Bronchial epithelial cell (primary cell): ENCODE data around the gene LNP1. TPM values are rescaled to one million over a fixed set of nuclear protein-coding genes. Genes with fewer than 3 reads are reported as not detected.
A peak's percentile ranks its signal among the peaks of the same experiment; 100 is the strongest.
"Not testable (repeated sequence)": the region's sequence is repeated elsewhere in the genome, so short reads cannot be mapped to it uniquely, and the experiment has no call there.

Experiments
- DNase-seq: peaks from one replicate; pipeline ENCODE4 v3.0.0-alpha.2; 2010; ENCODE audit warnings: low read depth
- FAIRE-seq: peaks from 2 replicates; lab custom pipeline; 2011; peaks lifted over from hg19 to GRCh38; lab: Jason Lieb, UNC
- H3K27me3 ChIP-seq: 2 replicates; pipeline ENCODE4 v1.5.1; 2011; ENCODE audit warnings: low read length; ENCODE audit not compliant: control insufficient read depth, insufficient read depth
- H3K36me3 ChIP-seq: 2 replicates; pipeline ENCODE4 v1.5.1; 2011; ENCODE audit warnings: low read length; ENCODE audit not compliant: control insufficient read depth, insufficient read depth
- H3K4me3 ChIP-seq: 2 replicates; pipeline ENCODE4 v1.5.1; 2011; ENCODE audit warnings: mild to moderate bottlenecking, low read depth, low read length, control low read depth
- total RNA-seq: library from RNA; depleted of rRNA; stranded (reverse); fragments of >200 nt; gene quantifications from 2 replicates; pipeline ENCODE4 v1.2.1, GENCODE V29; 2014
- TF ChIP-seq, protein P1 (sequence below): IDR thresholded peaks from 2 replicates; pipeline ENCODE4 v1.5.1; 2011; ENCODE audit warnings: mild to moderate bottlenecking, moderate library complexity, low read length, control low read depth, inconsistent platforms; ENCODE audit not compliant: insufficient read depth, severe bottlenecking

Gene LNP1
- total RNA-seq, 1 donor from 2014 or later: 1.1 TPM

- H3K36me3 ChIP-seq: no peaks in the 10 kb centered on the region
- FAIRE-seq (no peak), DNase-seq (peak; percentile 23)
- no peaks in the 10 kb centered on the region for H3K27me3 ChIP-seq
- TF ChIP-seq, protein P1, sequence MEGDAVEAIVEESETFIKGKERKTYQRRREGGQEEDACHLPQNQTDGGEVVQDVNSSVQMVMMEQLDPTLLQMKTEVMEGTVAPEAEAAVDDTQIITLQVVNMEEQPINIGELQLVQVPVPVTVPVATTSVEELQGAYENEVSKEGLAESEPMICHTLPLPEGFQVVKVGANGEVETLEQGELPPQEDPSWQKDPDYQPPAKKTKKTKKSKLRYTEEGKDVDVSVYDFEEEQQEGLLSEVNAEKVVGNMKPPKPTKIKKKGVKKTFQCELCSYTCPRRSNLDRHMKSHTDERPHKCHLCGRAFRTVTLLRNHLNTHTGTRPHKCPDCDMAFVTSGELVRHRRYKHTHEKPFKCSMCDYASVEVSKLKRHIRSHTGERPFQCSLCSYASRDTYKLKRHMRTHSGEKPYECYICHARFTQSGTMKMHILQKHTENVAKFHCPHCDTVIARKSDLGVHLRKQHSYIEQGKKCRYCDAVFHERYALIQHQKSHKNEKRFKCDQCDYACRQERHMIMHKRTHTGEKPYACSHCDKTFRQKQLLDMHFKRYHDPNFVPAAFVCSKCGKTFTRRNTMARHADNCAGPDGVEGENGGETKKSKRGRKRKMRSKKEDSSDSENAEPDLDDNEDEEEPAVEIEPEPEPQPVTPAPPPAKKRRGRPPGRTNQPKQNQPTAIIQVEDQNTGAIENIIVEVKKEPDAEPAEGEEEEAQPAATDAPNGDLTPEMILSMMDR: no peak
- no peak overlapping the region for H3K4me3 ChIP-seq
Measured at GRCh38 chr3:100438623-100438974, 37.3 kb downstream of the LNP1 start.

- Histone ChIP-seq H3K4me3 (no peak overlapping the region), H3K27me3 (no peaks in the 10 kb centered on the region), H3K36me3 (no peaks in the 10 kb centered on the region)
- TF ChIP-seq, protein P1: no peak
- DNase-seq (no peak), FAIRE-seq (no peak)
Measured at GRCh38 chr3:100440895-100441294, 39.6 kb downstream of the LNP1 start.

- FAIRE-seq (no peak), DNase-seq (no peak)
- Histone ChIP-seq H3K36me3 (no peaks in the 10 kb centered on the region), H3K27me3 (no peaks in the 10 kb centered on the region), H3K4me3 (no peak overlapping the region)
- TF ChIP-seq, protein P1: no peak
Measured at GRCh38 chr3:100443690-100444089, 42.4 kb downstream of the LNP1 start.

DNA sequence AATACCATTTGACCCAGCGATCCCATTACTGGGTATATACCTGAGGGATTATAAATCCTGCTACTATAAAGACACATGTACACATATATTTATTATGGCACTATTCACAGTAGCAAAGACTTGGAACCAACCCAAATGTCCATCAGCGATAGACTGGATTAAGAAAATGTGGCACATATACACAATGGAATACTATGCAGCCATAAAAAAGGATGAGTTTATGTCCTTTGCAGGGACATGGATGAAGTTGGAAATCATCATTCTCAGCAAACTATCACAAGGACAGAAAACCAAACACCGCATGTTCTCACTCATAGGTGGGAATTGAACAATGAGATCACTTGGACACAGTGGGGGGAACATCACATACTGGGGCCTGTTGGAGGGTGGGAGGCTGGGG, 45.7 kb downstream of the LNP1 start:
- H3K27me3 ChIP-seq, H3K36me3 ChIP-seq, H3K4me3 ChIP-seq, DNase-seq, FAIRE-seq: not testable (repeated sequence)

- Histone ChIP-seq H3K27me3 (no peaks in the 10 kb centered on the region), H3K4me3 (no peak overlapping the region), H3K36me3 (no peaks in the 10 kb centered on the region)
- DNase-seq (no peak), FAIRE-seq (no peak)
- TF ChIP-seq, protein P1: no peak
Measured at GRCh38 chr3:100448079-100448478, 46.7 kb downstream of the LNP1 start.

GRCh38 chr3:100449214-100449613, 47.9 kb downstream of the LNP1 start:
- no peaks in the 10 kb centered on the region for H3K36me3 ChIP-seq
- H3K27me3 ChIP-seq: no peaks in the 10 kb centered on the region
- TF ChIP-seq, protein P1: no peak
- FAIRE-seq (no peak), DNase-seq (no peak)
- no peak overlapping the region for H3K4me3 ChIP-seq
